Ascending aorta (tissue), 2 donors: ENCODE data around the gene IGFBPL1. TPM values are rescaled to one million over a fixed set of nuclear protein-coding genes. Genes with fewer than 3 reads are reported as not detected.

ENCODE experiments used
- DNase-seq, 2 donors: peaks; one replicate each; pipeline ENCODE4 v3.0.0-alpha.2; 2019; ENCODE audit warnings: low spot score in 2 of 2
- H3K27ac ChIP-seq, 2 donors: fragments of 200-600 bp; sonication (generic); one replicate each; pipeline ENCODE4 v1.5.1; 2016 to 2017; ENCODE audit warnings: mild to moderate bottlenecking in 1 of 2
- H3K27me3 ChIP-seq: fragments of 200-600 bp; sonication (generic); one replicate; pipeline ENCODE4 v1.5.1; 2017
- H3K36me3 ChIP-seq, 2 donors: fragments of 200-600 bp; sonication (generic); one replicate each; pipeline ENCODE4 v1.5.1; 2016
- H3K4me1 ChIP-seq, 2 donors: fragments of 200-600 bp; sonication (generic); one replicate each; pipeline ENCODE4 v1.5.1; 2016 to 2017; ENCODE audit warnings: mild to moderate bottlenecking in 1 of 2
- H3K4me3 ChIP-seq, 2 donors: fragments of 200-600 bp; sonication (generic); one replicate each; pipeline ENCODE4 v1.5.1; 2016 to 2017; ENCODE audit warnings: mild to moderate bottlenecking in 1 of 2
- H3K9me3 ChIP-seq, 2 donors: fragments of 200-600 bp; sonication (generic); one replicate each; pipeline ENCODE4 v1.5.1; 2016
- intact Hi-C: fragments of 100-400 bp; cut with DNase I; formaldehyde crosslinking; loops from one replicate; pipeline ENCODE4 v1.15.1; 2023
- total RNA-seq: library from RNA; depleted of rRNA; stranded (reverse); fragments of >200 nt; gene quantifications from one replicate; pipeline ENCODE4 v1.1.0, GENCODE V29; 2016
- TF ChIP-seq, protein P1 (sequence below), 3 experiments: fragments of 200-600 bp in 2 of 3; fragments of 450-650 bp in 1 of 3; sonication (generic) in 2 of 3; IDR thresholded peaks; one replicate each; pipeline ENCODE4 v1.5.1; 2016 to 2019; ENCODE audit warnings: antibody characterized with exemption in 3 of 3, mild to moderate bottlenecking in 1 of 3, moderate library complexity in 1 of 3

Gene IGFBPL1
- total RNA-seq, 1 donor from 2014 or later = 4.8 TPM

- TF ChIP-seq, protein P1, sequence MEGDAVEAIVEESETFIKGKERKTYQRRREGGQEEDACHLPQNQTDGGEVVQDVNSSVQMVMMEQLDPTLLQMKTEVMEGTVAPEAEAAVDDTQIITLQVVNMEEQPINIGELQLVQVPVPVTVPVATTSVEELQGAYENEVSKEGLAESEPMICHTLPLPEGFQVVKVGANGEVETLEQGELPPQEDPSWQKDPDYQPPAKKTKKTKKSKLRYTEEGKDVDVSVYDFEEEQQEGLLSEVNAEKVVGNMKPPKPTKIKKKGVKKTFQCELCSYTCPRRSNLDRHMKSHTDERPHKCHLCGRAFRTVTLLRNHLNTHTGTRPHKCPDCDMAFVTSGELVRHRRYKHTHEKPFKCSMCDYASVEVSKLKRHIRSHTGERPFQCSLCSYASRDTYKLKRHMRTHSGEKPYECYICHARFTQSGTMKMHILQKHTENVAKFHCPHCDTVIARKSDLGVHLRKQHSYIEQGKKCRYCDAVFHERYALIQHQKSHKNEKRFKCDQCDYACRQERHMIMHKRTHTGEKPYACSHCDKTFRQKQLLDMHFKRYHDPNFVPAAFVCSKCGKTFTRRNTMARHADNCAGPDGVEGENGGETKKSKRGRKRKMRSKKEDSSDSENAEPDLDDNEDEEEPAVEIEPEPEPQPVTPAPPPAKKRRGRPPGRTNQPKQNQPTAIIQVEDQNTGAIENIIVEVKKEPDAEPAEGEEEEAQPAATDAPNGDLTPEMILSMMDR (IDR thresholded peaks at IDR 0.05) = no peak
- peaks cover 41 to 43% of the 10 kb centered on the region in 2 donors for H3K36me3 ChIP-seq
- no peak for DNase-seq
- H3K4me1 ChIP-seq = peaks cover 14 to 26% of the 10 kb centered on the region in 2 donors
- H3K4me3 ChIP-seq = peak overlapping the region in 1 of 2 donors; percentile 87
- intact Hi-C loops = loop anchor here (10.0 kb wide), 3 partner anchors 491 to 1911 kb away; partner anchors contain the start of gene SLC25A51
- H3K27me3 ChIP-seq = no peaks in the 10 kb centered on the region
- H3K27ac ChIP-seq = peak overlapping the region; percentile 98 to 99
- H3K9me3 ChIP-seq = peaks cover 0 to 13% of the 10 kb centered on the region in 2 donors
These were observed 28.4 kb downstream of the IGFBPL1 start for GRCh38 chr9:38395653-38396370.

DNA sequence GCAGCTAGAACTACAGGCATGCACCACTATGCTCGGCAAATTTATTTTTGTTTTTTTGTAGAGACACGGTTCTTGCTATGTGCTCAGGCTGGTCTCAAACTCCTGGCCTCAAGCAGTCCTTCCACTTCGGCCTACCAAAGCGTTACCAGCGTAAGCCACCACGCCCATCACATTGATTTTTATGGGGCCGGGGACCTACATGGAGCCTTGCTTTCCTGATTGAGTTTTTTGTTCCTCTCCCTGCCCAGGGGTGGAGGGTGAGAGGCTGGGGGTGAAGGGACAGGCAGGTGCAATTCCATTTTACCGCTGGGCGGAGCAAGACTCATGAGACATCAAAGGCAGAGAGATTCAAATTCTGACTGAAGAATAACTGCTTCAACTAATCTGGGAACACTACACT, 29.8 kb downstream of the IGFBPL1 start:
- intact Hi-C loops = loop anchor here (5.0 to 10.0 kb wide), 4 partner anchors 490 to 1910 kb away; partner anchors contain the start of genes POLR1E and SLC25A51

DNA sequence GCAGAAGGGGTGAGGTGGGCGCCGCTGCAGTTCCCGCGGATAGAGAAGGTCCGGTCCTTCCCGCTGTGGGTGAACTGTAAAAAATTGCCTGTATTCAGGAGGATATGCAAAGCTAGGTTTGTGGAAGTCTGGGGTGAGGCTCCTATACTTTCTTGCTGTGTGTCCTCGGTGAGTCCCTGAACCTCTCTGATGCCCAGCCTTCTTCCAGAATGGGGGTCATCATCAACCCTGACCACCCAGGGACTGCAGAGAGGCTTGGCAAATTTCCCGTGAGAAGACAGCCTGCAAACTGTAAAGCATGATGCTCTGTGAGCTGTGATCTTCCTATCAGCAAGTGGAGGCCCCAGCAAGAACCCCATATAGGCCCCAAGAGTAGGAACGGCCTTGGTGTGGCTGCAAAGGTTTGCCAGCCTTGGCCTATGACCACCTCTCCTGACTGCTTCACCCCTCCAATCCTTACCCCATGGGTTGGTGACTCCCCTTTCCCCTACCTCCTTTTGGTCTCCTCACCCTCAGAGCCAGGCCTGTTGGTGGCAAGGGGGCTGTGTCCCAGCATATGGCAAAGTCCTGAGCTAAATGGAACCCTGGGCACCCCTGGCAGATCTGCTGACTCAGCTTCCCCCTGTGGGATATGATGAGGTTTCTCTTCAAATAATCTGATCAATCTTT, 31.0 kb downstream of the IGFBPL1 start:
- DNase-seq = no peak
- H3K9me3 ChIP-seq = peaks cover 0 to 13% of the 10 kb centered on the region in 2 donors
- H3K4me3 ChIP-seq = peak overlapping the region; percentile 84 to 87
- H3K27ac ChIP-seq = peak overlapping the region; percentile 98 to 99
- H3K36me3 ChIP-seq = peaks cover 30 to 31% of the 10 kb centered on the region in 2 donors
- TF ChIP-seq, protein P1 (IDR thresholded peaks at IDR 0.05) = no peak
- intact Hi-C loops = loop anchor here (2.0 to 10.0 kb wide), 5 partner anchors 16 to 1908 kb away; partner anchors contain the start of genes POLR1E and SLC25A51
- no peaks in the 10 kb centered on the region for H3K27me3 ChIP-seq
- H3K4me1 ChIP-seq = peaks cover 28 to 45% of the 10 kb centered on the region in 2 donors

More for the DNA sequence above, 29.8 kb downstream of the IGFBPL1 start:
- Histone ChIP-seq H3K36me3 (peaks cover 38 to 42% of the 10 kb centered on the region in 2 donors), H3K27ac (peak overlapping the region; percentile 98 to 99), H3K4me3 (peak overlapping the region; percentile 84 to 87), H3K4me1 (peaks cover 21 to 35% of the 10 kb centered on the region in 2 donors), H3K27me3 (no peaks in the 10 kb centered on the region), H3K9me3 (peaks cover 0 to 13% of the 10 kb centered on the region in 2 donors)
- no peak for DNase-seq
- TF ChIP-seq, protein P1 (IDR thresholded peaks at IDR 0.05) = no peak

DNA sequence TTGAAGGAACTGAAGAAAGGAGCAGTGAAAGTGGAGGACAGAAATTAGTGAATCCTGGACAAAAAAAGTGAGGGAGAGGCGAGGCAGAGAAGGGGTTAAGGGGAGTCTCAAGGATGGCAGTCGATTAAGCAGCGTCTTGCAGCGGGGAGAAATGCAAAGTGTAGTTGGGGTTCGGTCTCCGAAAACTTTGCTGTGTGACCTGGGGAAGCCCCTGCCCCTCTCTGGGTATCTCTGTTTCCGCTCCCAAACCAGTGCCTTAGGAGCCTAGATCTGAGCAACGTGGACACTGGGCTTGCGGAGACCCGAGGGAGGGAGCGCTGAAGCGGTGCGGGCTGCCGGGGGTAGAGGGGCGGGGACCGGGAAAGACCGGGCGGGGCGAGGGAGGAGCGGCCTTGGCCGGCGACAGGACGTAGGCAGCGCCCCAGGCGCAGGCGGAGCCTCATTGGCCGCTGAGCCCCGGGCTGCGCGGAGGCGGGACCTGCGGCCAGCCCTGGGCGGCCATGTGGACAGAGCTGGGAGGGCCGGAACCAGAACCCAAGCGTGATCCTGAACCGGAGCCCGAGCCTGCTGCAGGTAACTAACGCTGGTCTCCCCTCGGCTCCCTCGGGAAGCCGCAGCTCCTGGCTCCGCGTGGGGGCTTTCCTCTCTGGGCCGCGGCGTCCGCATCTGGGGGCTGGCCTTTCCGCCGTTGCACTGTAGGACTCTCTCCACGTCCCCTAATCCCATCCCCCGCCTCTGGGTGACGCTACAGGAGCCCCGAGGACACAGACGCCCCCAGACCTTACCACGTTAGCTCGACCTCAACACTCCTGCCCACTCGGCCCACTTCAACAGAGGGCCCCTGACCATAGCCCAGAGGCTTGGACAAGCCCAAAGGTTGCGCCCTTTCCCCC, 31.8 kb downstream of the IGFBPL1 start, which contains the start of gene ALDH1B1:
Gene ALDH1B1, plus strand, starts transcription at position 468 of the 893 bp plus-strand sequence. CDS start 3,047 bp downstream, outside the sequence.
- Histone ChIP-seq H3K27ac (peak within 1 kb of the TSS; percentile 98 to 99), H3K4me3 (peak within 1 kb of the TSS; percentile 84 to 87), H3K9me3 (peaks cover 0 to 13% of the 10 kb centered on the region in 2 donors), H3K27me3 (no peaks in the 10 kb centered on the region), H3K36me3 (peaks cover 22 to 24% of the 10 kb centered on the region in 2 donors), H3K4me1 (peaks cover 31 to 47% of the 10 kb centered on the region in 2 donors)
- TF ChIP-seq, protein P1 (IDR thresholded peaks at IDR 0.05) = peak in 1 of 3 experiments; percentile 13
- intact Hi-C loops = loop anchor here (2.0 to 10.0 kb wide), 5 partner anchors 16 to 1908 kb away; partner anchors contain the start of genes POLR1E and SLC25A51
- DNase-seq = peak; percentile 58 to 94
